Calu3 (cell line): Measurements from ENCODE around the gene LRMDA. TPM values are rescaled to one million over a fixed set of nuclear protein-coding genes. Genes with fewer than 3 reads are reported as not detected.

Experiments
- BruUV-seq: library from RNA; stranded (reverse); fragments of 400-500 nt; replicated peaks from 2 replicates; lab custom pipeline; 2021; lab: Mats Ljungman, UMichigan
- CTCF ChIA-PET: fragments of 300-600 bp; sonication (Branson Sonifier 250); formaldehyde crosslinking; loops from one replicate; lab custom pipeline; 2022; ENCODE audit warnings: antibody characterized with exemption; lab: Charles Lee
- DNase-seq: peaks from one replicate; pipeline ENCODE4 v3.0.0; 2022
- H3K27ac Mint-ChIP-seq: one replicate; pipeline ENCODE4 v1.8.0; 2022; ENCODE audit warnings: mixed read lengths; ENCODE audit not compliant: unreplicated experiment
- H3K27me3 Mint-ChIP-seq: one replicate; pipeline ENCODE4 v1.8.0; 2022; ENCODE audit warnings: mixed read lengths; ENCODE audit not compliant: unreplicated experiment
- H3K36me3 Mint-ChIP-seq: one replicate; pipeline ENCODE4 v1.8.0; 2022; ENCODE audit warnings: mild to moderate bottlenecking, moderate library complexity, mixed read lengths; ENCODE audit not compliant: insufficient read depth, unreplicated experiment
- H3K4me1 Mint-ChIP-seq: one replicate; pipeline ENCODE4 v1.8.0; 2022; ENCODE audit warnings: mild to moderate bottlenecking, low read depth, mixed read lengths; ENCODE audit not compliant: unreplicated experiment
- H3K4me3 Mint-ChIP-seq: one replicate; pipeline ENCODE4 v1.8.0; 2022; ENCODE audit warnings: mild to moderate bottlenecking, low read depth, moderate library complexity, mixed read lengths; ENCODE audit not compliant: unreplicated experiment
- H3K9me3 Mint-ChIP-seq: one replicate; pipeline ENCODE4 v1.8.0; 2022; ENCODE audit warnings: low read depth, mixed read lengths; ENCODE audit not compliant: unreplicated experiment
- intact Hi-C: fragments of 100-400 bp; cut with micrococcal nuclease; formaldehyde crosslinking; loops from one replicate; pipeline ENCODE4 v1.10.0; 2022; ENCODE audit not compliant: unreplicated experiment
- total RNA-seq: library from RNA; stranded (reverse); gene quantifications from 2 replicates; pipeline ENCODE4 v1.2.3, GENCODE V29; 2022
- TF ChIP-seq, protein P1 (sequence below): fragments of 200-600 bp; IDR thresholded peaks from one replicate; pipeline ENCODE4 v1.8.0; 2022; ENCODE audit warnings: antibody characterized with exemption; ENCODE audit not compliant: unreplicated experiment

The LRMDA gene
- total RNA-seq, 1 experiment from 2014 or later = 7.6 TPM

DNA sequence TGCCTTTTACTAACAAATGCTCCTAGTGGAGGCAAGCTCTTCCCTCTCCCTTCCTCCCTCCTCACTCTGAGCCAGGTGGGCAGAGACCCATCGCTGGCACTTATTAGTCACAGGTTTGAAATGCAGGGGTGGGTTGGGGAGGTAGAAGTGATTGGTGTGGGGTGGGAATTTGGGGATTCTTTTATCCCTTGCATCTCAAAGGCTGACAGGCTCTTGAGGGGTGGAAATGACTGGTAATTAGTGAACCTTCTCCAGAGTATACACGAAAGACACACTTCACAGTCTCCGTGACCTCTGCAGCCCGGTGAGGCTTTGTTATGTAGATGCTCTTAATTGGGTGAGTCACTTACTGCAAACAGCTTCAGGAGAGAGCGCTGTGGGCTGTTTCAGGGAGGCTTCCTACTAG, 13.9 kb upstream of the LRMDA start:
- H3K27me3 Mint-ChIP-seq = peaks cover 29% of the 10 kb centered on the region
- no peaks in the 10 kb centered on the region for H3K4me1 Mint-ChIP-seq
- intact Hi-C loops = no loop called here
- H3K36me3 Mint-ChIP-seq = no peaks in the 10 kb centered on the region
- H3K9me3 Mint-ChIP-seq = no peaks in the 10 kb centered on the region
- TF ChIP-seq, protein P1, sequence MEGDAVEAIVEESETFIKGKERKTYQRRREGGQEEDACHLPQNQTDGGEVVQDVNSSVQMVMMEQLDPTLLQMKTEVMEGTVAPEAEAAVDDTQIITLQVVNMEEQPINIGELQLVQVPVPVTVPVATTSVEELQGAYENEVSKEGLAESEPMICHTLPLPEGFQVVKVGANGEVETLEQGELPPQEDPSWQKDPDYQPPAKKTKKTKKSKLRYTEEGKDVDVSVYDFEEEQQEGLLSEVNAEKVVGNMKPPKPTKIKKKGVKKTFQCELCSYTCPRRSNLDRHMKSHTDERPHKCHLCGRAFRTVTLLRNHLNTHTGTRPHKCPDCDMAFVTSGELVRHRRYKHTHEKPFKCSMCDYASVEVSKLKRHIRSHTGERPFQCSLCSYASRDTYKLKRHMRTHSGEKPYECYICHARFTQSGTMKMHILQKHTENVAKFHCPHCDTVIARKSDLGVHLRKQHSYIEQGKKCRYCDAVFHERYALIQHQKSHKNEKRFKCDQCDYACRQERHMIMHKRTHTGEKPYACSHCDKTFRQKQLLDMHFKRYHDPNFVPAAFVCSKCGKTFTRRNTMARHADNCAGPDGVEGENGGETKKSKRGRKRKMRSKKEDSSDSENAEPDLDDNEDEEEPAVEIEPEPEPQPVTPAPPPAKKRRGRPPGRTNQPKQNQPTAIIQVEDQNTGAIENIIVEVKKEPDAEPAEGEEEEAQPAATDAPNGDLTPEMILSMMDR = no peak
- BruUV-seq = no TSS peak
- no peak overlapping the region for H3K27ac Mint-ChIP-seq
- no peak overlapping the region for H3K4me3 Mint-ChIP-seq
- CTCF ChIA-PET = no interaction called here
- no peak for DNase-seq

DNA sequence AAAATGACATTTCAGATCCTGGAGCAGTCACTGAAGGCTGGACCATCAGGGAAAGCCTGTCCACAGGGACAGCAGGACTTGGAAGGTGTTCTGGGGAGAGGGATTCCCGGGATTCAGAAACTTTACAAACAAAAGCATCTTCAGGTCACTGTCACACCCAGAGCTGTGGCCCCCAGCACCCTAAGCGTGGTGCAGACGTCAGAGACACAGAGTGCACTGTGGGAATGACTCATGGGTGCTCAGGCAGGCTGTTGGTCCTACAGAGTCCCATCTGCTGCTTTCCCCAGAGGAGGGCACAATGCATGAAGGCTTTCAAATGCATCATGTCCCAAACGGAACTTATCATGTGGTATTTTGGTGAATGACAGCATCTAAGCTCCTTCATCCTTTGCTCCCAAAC, 13.1 kb upstream of the LRMDA start:
- intact Hi-C loops = no loop called here
- Mint-ChIP-seq H3K27ac (no peak overlapping the region), H3K36me3 (no peaks in the 10 kb centered on the region), H3K27me3 (peaks cover 29% of the 10 kb centered on the region), H3K4me1 (no peaks in the 10 kb centered on the region), H3K9me3 (no peaks in the 10 kb centered on the region), H3K4me3 (no peak overlapping the region)
- CTCF ChIA-PET = no interaction called here
- TF ChIP-seq, protein P1 = no peak
- no peak for DNase-seq
- BruUV-seq = no TSS peak

DNA sequence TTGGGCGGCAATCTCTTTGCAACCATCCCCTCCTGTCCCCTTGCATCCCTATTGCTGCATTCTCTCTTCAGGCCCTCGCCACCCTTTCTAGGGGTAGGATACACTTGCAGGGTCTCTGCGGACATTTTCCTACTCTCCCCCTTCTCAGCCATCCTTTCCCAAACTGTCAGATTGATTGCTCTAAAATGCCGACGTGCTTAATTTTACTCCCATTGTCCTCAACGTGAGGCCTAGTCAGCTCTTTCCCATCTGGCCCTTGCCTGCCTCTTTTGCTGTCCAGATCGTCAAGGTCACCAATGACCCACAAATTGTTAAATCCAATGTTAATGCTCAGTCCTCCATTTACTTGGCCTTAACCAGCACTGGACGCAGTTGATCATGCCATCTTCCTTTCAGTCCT, 12.7 kb upstream of the LRMDA start:
- H3K4me3 Mint-ChIP-seq = no peak overlapping the region
- no TSS peak for BruUV-seq
- TF ChIP-seq, protein P1 = no peak
- H3K4me1 Mint-ChIP-seq = no peaks in the 10 kb centered on the region
- H3K36me3 Mint-ChIP-seq = no peaks in the 10 kb centered on the region
- no peak for DNase-seq
- peaks cover 29% of the 10 kb centered on the region for H3K27me3 Mint-ChIP-seq
- no peaks in the 10 kb centered on the region for H3K9me3 Mint-ChIP-seq
- CTCF ChIA-PET = no interaction called here
- intact Hi-C loops = no loop called here
- no peak overlapping the region for H3K27ac Mint-ChIP-seq

DNA sequence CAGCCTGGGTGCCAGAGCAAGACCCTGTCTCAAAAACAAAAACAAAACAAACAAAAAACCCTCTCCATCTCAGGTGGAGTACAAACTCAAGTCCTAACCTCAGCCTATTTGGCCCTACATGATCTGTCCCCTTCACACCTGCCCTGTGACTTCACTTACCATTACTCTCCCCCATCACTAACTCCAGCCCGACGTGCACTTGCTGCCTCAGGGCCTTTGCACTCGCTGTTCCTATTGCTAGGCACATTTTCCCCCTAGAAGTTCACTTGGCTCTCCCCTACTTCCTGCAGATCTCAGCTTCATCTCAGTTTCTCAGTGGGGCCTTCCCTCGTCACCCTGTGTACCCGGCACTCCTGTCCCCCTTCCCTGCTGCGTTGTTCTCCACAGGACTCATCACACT, 8.5 kb upstream of the LRMDA start:
- BruUV-seq = no TSS peak
- Mint-ChIP-seq H3K36me3 (no peaks in the 10 kb centered on the region), H3K27ac (no peak overlapping the region), H3K4me1 (no peaks in the 10 kb centered on the region), H3K27me3 (no peaks in the 10 kb centered on the region), H3K9me3 (no peaks in the 10 kb centered on the region), H3K4me3 (no peak overlapping the region)
- TF ChIP-seq, protein P1 = no peak
- CTCF ChIA-PET = no interaction called here
- intact Hi-C loops = no loop called here
- no peak for DNase-seq
